ENCODE results near the gene AGTR1. TPM values are rescaled to one million over a fixed set of nuclear protein-coding genes. Genes with fewer than 3 reads are reported as not detected.

The AGTR1 gene
- total RNA-seq, 4 donors from 2014 or later, result 11.0 to 28.2 (median 21.8) TPM

DNA sequence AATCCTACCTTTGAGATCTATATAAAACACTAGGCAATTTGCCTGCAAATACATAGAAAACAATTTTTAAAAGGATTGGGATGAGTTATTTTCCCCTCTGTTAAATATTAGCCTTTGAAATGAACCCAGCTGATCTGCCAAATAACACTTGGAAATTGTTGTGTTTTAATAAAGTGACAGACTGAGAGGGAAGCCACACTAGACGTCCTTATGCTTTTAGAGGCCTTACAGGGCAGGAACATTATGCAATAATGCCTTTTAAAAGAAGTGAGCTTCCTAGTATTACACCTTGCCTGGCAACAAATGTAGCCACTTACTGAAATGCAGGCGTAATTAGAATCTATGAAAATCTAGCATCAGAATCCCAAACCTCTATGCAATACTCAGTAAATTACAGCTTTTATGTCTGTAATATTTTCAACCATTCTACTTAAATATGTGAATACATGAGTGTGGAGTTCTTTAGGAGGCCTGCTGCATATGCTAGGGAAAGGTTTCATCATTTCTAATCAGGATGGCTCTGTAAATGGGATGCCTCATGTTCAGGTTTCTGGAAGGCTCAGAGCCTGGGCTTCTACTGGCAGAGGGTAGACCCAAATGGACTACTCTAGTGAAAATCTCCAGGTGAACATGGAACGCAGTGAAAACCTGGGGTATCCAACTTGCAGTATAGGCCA, 20.3 kb downstream of the AGTR1 start:
- intact Hi-C loops (cut with DNase I), result no loop called here
- H3K27me3 ChIP-seq, result no peaks in the 10 kb centered on the region
- H3K9me3 ChIP-seq, result no peaks in the 10 kb centered on the region
- WGBS, 2 donors, result 50 to 77% methylated on average over 3 of the region's 3 CpGs
- no peak overlapping the region for H3K4me3 ChIP-seq (replicated peaks in 1 of 3)
- no peak overlapping the region for H3K27ac ChIP-seq
- no peak for DNase-seq
- no peaks in the 10 kb centered on the region for H3K36me3 ChIP-seq
- TF ChIP-seq POLR2A (IDR thresholded peaks at IDR 0.05), result no peak
- TF ChIP-seq, protein P1, sequence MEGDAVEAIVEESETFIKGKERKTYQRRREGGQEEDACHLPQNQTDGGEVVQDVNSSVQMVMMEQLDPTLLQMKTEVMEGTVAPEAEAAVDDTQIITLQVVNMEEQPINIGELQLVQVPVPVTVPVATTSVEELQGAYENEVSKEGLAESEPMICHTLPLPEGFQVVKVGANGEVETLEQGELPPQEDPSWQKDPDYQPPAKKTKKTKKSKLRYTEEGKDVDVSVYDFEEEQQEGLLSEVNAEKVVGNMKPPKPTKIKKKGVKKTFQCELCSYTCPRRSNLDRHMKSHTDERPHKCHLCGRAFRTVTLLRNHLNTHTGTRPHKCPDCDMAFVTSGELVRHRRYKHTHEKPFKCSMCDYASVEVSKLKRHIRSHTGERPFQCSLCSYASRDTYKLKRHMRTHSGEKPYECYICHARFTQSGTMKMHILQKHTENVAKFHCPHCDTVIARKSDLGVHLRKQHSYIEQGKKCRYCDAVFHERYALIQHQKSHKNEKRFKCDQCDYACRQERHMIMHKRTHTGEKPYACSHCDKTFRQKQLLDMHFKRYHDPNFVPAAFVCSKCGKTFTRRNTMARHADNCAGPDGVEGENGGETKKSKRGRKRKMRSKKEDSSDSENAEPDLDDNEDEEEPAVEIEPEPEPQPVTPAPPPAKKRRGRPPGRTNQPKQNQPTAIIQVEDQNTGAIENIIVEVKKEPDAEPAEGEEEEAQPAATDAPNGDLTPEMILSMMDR (IDR thresholded peaks at IDR 0.05), result no peak
- H3K4me1 ChIP-seq, result no peaks in the 10 kb centered on the region

DNA sequence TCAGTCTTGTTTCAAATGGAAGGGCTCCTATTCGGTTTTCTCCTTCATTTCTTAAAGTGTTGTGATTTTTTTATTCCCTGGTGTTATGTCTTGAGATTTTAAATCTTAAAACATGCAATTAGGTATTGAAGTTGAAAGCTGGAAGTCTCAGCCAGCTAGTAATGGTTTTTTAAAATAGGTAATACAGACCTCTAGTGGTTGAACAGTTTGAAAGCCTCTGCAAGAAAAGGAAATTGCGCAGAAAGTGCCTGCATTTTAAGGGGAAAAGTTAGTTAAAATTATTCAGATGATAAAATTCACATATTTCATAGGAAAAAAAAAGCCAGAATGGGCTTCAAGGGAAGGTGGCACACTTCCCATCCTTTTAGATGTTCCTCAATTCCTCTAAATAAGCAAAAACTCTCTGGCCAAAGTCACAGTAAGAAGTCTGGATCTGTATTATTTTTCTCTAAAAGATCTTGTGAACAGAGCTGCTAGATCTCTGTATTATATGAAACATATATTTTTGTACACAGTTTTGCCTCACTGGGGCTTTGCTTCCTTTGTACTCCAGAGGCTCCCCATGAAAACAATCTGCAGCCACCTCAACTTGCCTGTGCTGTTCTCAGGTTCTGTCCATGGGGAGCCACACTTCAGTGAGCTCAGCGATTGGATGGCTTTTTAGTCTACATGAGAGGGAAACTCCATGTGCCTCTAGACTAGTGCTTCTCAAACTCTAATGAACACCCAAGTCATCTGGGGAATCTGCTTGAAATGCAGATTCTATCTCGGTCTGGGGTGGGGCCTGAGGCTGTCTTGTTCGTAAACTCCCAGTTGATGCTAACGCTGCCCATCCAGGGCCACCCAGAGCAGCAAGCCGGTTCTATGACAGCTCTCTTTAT, 21.5 kb downstream of the AGTR1 start:
- Histone ChIP-seq H3K9me3 (no peaks in the 10 kb centered on the region), H3K4me3 (replicated peaks in 1 of 3) (no peak overlapping the region), H3K27me3 (no peaks in the 10 kb centered on the region), H3K4me1 (no peaks in the 10 kb centered on the region), H3K36me3 (no peaks in the 10 kb centered on the region), H3K27ac (no peak overlapping the region)
- intact Hi-C loops (cut with DNase I), result no loop called here
- TF ChIP-seq POLR2A (IDR thresholded peaks at IDR 0.05), result no peak
- TF ChIP-seq, protein P1 (IDR thresholded peaks at IDR 0.05), result no peak
- WGBS, 2 donors, result 46 to 51% methylated on average over 7 of the region's 7 CpGs
- DNase-seq, result no peak

DNA sequence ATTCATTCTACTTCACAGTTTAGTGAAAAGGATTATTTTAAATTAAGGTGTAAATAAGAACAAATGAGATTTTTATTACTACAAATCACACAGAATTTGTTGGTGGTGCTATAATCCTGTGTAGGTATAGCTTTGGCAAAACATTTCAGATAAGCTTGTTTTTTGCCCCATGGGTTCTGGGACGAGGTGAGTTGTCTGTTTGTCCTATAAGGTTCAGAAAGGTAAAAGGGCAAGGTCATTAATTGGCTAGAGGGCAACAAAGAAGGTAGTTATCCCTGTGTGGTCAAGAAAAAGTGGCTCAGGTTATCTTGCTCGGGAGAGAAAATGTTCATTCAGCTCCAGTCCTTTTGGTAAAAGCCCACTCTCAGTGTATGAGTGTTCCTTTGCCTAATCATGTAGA, 23.2 kb downstream of the AGTR1 start:
- Histone ChIP-seq H3K9me3 (no peaks in the 10 kb centered on the region), H3K4me1 (no peaks in the 10 kb centered on the region), H3K27me3 (no peaks in the 10 kb centered on the region), H3K4me3 (replicated peaks in 1 of 3) (no peak overlapping the region), H3K27ac (no peak overlapping the region), H3K36me3 (no peaks in the 10 kb centered on the region)
- TF ChIP-seq, protein P1 (IDR thresholded peaks at IDR 0.05), result no peak
- no peak for TF ChIP-seq POLR2A (IDR thresholded peaks at IDR 0.05)
- DNase-seq, result no peak
- intact Hi-C loops (cut with DNase I), result no loop called here
- WGBS, 2 donors, result 76 to 82% methylated on average over 2 of the region's 2 CpGs

DNA sequence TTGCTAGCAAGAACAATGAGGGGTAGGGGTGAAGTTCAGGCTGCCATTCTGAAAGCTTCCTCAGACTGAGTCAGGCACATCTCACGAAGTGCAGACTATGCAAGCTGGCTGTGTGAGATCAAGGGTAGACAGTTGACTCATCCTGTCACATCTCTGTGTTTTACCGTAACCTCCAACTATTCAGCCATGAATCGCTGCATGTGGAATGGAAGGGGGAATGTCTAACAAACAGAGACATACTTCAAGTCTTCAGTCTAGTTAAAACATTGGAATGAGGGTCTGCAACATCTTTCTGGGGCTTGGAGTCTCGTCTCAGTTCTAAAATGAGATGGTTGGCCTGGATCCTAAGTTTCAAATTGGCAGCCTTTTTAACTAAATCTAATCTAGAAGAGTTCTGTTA, 25.9 kb downstream of the AGTR1 start:
- no peaks in the 10 kb centered on the region for H3K4me1 ChIP-seq
- WGBS, 2 donors, result 77 to 86% methylated on average over 4 of the region's 4 CpGs
- intact Hi-C loops (cut with DNase I), result no loop called here

More for the DNA sequence above, 25.9 kb downstream of the AGTR1 start:
- Histone ChIP-seq H3K4me3 (replicated peaks in 1 of 3) (no peak overlapping the region), H3K36me3 (no peaks in the 10 kb centered on the region), H3K27me3 (no peaks in the 10 kb centered on the region), H3K9me3 (no peaks in the 10 kb centered on the region), H3K27ac (no peak overlapping the region)
- TF ChIP-seq, protein P1 (IDR thresholded peaks at IDR 0.05), result no peak
- no peak for TF ChIP-seq POLR2A (IDR thresholded peaks at IDR 0.05)
- DNase-seq, result no peak
